H1 (cell line): ENCODE measurements around the gene TBC1D22A.

ENCODE experiments used
- ATF2 ChIP-seq: IDR thresholded peaks from 2 replicates; pipeline ENCODE4 v1.6.1; 2012; ENCODE audit warnings: low read length, inconsistent platforms
- CHD7 ChIP-seq: fragments of 300-600 bp; sonication (generic); IDR thresholded peaks from 2 replicates; pipeline ENCODE4 v1.7.1; 2012; ENCODE audit warnings: low read length, moderate library complexity, mild to moderate bottlenecking, inconsistent platforms; ENCODE audit not compliant: insufficient replicate concordance
- CTCF ChIP-seq, 3 experiments: IDR thresholded peaks; 1 replicate in 2 of 3; 2 replicates in 1 of 3; pipeline versions ENCODE4 v1.5.1 to v1.6.1; 2011; ENCODE audit warnings: low read length in 3 of 3, mild to moderate bottlenecking in 3 of 3, inconsistent platforms in 2 of 3, low read depth in 1 of 3, moderate library complexity in 1 of 3; ENCODE audit not compliant: insufficient read depth in 1 of 3; ENCODE audit errors: control extremely low read depth in 1 of 3
- EP300 ChIP-seq, 2 experiments: IDR thresholded peaks; 1 replicate in 1 of 2; 2 replicates in 1 of 2; pipeline ENCODE4 v1.6.1; 2011 to 2012; ENCODE audit warnings: low read depth in 2 of 2, low read length in 2 of 2, mild to moderate bottlenecking in 2 of 2, borderline replicate concordance in 1 of 2, inconsistent platforms in 1 of 2, moderate library complexity in 1 of 2
- EZH2 ChIP-seq: fragments of 200-600 bp; sonication (generic); IDR thresholded peaks from 2 replicates; pipeline ENCODE4 v1.7.1; 2012; ENCODE audit warnings: low read depth, mild to moderate bottlenecking, moderate library complexity, low read length, inconsistent platforms; ENCODE audit not compliant: severe bottlenecking
- FOSL1 ChIP-seq: IDR thresholded peaks from 2 replicates; pipeline ENCODE4 v1.6.1; 2011; ENCODE audit warnings: mild to moderate bottlenecking, low read depth, low read length, moderate library complexity; ENCODE audit not compliant: insufficient read depth
- JUN ChIP-seq: IDR thresholded peaks from 2 replicates; pipeline ENCODE4 v1.6.1; 2011; ENCODE audit warnings: low read depth, mild to moderate bottlenecking, improper control_type of control experiment, low read length
- POLR2A ChIP-seq, 2 experiments: IDR thresholded peaks; 1 replicate in 1 of 2; 2 replicates in 1 of 2; pipeline ENCODE4 v1.6.1; 2011; ENCODE audit warnings: low read depth in 2 of 2, low read length in 2 of 2, mild to moderate bottlenecking in 2 of 2; ENCODE audit errors: control extremely low read depth in 1 of 2
- POLR2AphosphoS5 ChIP-seq: IDR thresholded peaks from 2 replicates; pipeline ENCODE4 v1.6.1; 2011; ENCODE audit warnings: low read depth, low read length
- RXRA ChIP-seq: IDR thresholded peaks from 2 replicates; pipeline ENCODE4 v1.6.1; 2011; ENCODE audit warnings: low read depth, mild to moderate bottlenecking, low read length, moderate library complexity; ENCODE audit not compliant: insufficient read depth

GRCh38 chr22:47080100-47080499, 317.6 kb downstream of the TBC1D22A start:
- TF ChIP-seq POLR2A (IDR thresholded peaks at IDR 0.05; ENCODE audit: control extremely low read depth in 1 of 2, low read depth in 2 of 2, low read length in 2 of 2) (no peak), CTCF (IDR thresholded peaks at IDR 0.05; ENCODE audit: control extremely low read depth in 1 of 3, insufficient read depth in 1 of 3, low read depth in 1 of 3, low read length in 3 of 3) (no peak), CHD7 (no peak), ATF2 (no peak), RXRA (no peak), EP300 (IDR thresholded peaks at IDR 0.05; ENCODE audit: borderline replicate concordance in 1 of 2, low read depth in 2 of 2, low read length in 2 of 2) (no peak), FOSL1 (no peak), EZH2 (no peak), JUN (no peak), POLR2AphosphoS5 (no peak)
